ENCODE measurements around the gene DIPK1C.
A peak's percentile ranks its signal among the peaks of the same experiment; 100 is the strongest.

DIPK1C gene

DNA sequence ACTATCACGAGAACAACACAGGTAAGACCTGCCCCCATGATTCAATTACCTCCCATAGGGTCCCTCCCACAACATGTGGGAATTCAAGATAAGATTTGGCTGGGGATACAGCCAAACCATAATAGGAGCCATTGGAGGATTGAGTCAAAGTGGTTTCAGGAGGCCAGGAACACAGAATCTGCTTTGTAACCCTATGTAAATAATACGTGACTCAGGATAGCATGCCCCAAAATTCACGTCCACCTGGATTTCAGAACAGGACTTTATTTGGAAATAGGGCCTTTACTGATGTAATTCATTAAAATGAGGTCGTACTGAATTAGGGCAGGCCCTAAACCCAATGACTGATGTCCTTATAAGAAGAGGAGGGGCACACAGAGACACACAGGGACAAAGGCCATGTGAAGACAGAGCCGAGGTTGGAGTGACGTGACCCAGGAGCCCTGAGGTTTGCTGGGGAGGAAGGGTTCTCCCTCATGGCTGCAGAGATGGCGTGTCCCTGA lies 23.1 kb upstream of the DIPK1C start:
- no peak for DNase-seq

DNA sequence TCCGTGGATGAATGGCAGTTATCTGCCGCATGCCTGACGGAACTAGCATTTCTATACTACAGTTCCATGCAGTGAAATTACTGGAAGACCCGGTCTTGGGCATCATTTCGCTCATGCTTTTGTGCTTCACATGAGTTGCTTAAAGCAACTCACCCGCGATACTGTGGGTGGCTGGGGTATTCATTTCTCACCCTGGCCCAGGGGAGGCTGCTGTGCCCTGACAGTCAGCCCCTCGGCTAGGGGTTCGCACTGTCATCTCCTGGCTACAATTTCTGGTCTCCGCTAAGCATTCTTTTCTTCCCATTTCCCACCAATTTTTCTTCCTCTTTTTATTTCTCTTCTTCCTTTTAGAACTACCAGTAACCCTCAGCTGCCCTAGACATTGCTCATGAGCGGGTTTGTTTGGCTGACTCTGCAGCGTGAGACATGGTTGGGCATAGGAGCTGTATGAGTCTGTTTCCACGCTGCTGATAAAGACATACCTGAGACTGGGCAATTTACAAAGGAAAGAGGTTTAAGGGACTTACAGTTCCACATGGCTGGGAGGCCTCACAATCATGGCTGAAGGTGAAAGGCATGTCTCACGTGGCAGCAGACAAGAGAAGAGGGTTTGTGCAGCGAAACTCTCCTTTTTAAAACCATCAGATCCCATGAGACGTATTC lies 22.5 kb upstream of the DIPK1C start:
- no peak for DNase-seq

DNA sequence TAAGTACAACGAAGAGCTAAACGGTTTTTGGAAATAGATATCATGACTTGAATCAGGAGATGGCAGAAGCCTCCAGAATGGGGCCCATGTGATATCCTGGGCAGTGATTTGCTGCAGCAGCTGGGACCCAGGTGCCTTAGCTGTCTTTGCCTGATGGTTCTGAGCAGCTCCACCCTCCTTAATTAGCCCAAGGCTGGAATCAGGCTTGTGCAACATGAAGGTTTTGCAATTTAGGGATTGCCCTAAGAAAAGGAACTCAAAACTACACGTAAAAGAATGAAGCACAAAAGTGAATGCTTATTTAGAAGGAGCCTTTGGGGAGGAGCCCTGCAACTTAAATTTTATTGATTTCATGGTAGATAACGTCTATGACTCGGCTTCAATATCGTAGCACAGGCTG lies 21.8 kb upstream of the DIPK1C start:
- DNase-seq: no peak

DNA sequence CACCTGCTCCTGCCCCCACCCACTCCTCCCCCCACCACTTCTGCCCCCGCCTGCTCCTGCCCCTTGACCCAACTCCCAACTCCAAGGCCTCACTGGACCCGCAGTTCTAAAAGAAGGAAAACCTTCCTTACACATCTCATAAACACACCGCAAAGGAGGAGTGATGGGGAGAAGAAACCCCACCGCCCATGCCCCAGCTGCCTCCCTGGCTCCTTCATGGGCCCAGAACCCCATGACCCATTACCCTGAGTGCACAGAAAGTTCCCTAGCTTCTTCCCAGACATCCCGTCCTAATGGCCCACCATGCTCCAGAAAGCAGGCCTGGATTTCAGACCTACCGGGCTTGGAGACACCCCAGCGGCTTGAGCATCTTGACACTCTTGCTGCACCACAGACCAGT lies 21.2 kb upstream of the DIPK1C start:
- DNase-seq: no peak

DNA sequence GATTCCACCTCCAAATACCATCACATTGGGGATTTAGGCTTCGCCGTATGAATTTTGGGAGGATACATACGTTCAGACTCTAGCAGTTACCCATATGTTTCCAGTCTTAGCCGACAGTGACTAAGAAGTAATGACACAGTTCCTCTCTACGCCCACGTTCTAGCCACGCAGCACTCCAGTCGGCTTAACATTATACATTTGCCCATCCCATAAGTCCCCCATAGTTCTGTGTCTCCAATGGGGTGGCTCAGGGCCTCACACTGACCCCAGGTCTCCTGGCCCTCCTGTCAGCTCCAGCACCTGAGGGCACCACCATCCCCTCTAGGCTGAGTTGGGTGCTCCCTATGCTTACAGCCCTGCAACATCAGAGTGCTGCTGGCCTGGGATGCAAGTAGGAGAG lies 20.7 kb upstream of the DIPK1C start:
- no peak for DNase-seq

DNA sequence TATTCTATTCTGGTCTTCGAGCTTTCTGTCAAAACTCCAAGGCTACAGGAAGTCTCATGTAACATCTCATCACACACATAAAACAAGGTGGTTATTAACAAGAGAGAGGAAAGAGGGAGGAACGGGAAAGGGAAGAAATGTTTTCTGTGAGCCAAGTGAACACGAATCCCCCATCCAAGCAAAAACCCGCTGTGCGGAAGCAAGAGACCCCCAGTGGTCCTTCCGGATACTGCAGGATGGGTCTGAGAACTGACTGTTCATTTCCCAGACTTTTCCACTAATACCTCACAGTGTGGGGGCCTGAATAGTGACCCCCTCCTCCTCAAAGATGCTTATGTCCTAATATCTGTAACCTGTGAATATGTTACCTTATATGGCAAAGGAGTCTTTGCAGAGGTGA lies 19.0 kb upstream of the DIPK1C start:
- DNase-seq: peak; percentile 19

DNA sequence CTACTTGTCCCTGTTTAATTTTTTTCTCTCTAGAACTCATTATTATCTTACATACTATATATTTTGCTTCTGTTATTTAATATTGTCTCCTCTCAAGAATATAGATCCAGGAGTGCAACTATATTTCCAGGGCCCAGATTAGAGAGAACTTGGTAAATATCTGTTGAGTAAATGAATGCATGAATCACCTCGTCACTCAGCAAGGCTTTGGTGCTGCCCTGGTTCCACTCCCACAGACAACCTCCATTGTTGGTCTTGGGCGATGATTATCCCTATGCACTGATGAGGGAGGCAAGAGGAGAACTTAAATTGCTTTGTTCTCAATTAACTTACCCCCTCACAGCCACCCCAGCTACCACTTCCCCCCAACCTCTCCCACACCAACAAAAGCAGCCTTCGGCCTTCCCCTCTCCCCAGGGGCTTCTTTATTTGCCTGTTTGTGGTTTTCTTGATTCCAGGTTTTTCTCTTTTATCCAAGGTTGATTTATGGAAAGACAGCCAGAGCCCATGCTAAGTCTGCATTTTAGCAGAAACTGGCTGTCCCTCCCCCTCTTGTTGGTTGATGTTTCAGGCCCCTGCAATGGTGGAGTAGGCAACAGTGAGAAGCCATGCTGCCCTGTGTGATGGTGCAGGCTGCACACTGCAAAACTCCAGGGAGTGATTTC lies 17.0 kb upstream of the DIPK1C start:
- no peak for DNase-seq

DNA sequence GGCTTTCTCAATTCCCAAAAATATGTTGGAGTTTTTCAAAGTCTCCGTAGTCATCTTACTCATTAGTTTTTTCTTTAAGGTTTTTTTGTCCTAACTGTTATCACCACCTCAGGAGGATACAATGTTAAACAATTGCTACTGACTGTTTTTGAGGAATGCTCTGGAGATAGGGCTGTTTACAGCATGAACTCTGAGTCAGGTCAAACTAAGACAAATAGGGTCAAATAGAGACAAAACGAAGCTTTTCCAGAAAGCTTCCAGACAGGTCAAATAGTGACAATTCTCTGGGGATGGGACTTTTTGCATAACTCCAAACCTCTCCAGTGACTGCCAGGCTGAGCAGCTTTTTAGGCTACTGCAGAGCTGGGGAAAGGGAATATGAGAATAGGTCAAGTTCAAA lies 15.2 kb upstream of the DIPK1C start:
- DNase-seq: no peak

DNA sequence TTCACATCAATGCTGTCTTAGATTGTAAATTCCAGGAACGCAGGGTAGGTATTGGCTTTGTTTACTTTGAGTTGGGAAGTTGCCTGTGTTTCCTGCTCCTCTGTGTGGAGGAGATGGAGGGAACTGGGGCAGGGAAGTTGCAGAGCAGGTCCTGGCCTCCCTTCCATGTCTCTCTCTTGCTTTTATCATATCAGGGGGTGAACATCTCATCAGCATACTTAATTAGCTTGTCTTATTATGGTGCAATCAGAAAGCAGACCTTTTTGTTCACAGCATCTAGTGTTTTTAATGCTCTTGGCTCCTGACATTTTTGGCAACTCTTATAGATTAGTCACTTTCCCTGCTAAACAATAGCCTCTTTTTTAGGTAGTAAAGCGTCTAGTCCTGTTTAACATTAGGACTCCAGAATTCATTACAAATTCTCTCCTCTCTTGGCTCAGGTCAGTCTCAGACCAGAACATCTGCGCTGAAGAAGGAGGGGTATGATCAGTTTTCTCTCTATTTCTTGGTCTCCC lies 11.5 kb upstream of the DIPK1C start:
- DNase-seq: no peak

DNA sequence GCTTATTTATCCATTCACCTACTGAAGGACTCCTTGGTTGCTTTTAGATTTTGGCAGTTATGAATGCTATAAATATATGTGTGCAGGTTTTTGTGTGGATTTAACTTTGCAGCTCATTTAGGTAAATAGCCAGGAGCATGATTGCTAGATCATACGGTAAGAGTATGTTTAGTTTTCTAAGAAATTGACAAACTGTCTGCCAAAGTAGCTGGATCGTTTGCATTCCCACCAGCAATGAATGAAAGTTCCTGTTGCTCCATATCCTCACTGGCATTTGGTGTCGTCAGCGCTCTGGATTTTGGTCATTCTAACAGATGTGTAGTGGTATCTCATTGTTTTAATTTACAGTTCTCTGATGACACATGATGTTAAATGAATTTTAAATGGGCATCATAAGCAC lies 8.7 kb upstream of the DIPK1C start:
- DNase-seq: no peak

DNA sequence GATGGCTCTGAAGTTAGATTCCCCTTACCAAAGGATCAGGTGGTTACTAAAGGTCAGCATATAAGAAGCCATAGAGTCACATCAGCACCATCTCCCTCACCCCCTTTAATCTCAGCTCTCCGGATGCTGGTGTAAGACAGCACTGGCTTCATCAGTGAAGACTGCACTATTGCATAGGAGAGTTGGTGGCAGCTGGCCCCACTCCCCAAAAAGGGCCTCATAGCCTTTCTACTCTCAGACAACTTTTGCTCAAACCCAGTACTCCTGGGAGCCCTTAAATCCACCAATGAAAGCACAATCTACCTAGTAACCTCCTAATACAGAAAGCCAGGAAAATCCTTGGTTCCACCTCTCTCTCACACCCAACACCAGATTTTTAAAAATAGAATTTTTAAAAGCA lies 6.9 kb upstream of the DIPK1C start:
- DNase-seq: no peak

DNA sequence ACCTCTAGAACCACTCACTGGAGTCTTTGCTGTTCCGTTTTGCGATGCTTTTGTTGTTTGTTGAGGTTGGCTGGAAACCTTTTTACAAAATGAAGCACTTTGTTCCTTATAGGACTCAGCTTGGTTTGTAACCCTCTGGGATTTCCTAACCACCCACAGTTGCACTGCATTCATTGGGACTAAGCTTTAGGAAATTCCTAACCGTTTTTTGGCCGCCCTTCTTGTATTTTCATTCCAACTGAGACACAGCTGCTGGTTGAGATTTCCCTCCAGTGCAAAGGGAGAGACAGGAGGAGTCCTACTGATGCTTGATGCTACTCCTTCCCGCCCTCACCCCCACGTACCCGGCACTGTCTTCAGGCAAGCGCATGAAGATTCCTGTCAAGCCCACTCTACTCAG lies 6.1 kb upstream of the DIPK1C start:
- DNase-seq: no peak

DNA sequence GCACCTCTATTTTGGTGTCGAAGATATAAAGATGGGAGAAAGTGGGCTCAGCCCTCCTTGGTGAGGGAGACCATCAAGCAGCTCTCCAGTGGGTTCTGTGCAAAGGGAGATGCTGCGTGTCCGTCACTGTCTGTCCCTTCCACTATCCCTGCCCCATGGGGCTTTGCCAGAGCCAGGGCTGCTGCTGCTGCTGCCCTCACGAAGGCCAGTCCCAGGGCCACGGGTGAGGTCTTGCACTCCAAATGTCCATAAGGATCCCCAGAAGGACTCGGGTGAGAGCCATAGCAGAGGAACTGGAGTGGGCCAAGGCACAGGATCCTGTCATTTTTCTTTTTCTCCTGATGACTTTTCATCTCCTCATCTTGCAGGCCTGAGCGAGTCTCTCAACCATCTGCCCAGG lies 3.7 kb upstream of the DIPK1C start:
- DNase-seq: no peak

DNA sequence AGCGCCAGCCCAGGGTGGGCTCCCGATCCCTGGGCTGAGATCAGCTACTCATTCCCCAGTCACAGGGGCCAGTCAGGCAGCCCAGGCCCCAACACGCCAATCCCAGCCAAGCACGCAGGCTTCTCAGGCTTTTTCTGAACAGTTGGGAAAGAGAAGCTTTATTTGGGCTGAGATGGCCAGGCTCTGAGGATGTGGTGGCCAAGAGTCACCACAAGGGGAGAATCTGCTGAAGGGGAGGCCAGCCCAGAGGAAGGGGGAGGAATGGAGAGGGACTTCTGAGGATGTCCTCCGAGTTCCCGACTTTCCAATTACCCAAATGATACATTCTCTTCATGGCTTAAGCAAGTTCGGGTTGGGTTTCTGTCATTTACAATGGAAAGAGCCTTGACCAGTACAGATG lies 2.8 kb upstream of the DIPK1C start:
- DNase-seq: no peak

DNA sequence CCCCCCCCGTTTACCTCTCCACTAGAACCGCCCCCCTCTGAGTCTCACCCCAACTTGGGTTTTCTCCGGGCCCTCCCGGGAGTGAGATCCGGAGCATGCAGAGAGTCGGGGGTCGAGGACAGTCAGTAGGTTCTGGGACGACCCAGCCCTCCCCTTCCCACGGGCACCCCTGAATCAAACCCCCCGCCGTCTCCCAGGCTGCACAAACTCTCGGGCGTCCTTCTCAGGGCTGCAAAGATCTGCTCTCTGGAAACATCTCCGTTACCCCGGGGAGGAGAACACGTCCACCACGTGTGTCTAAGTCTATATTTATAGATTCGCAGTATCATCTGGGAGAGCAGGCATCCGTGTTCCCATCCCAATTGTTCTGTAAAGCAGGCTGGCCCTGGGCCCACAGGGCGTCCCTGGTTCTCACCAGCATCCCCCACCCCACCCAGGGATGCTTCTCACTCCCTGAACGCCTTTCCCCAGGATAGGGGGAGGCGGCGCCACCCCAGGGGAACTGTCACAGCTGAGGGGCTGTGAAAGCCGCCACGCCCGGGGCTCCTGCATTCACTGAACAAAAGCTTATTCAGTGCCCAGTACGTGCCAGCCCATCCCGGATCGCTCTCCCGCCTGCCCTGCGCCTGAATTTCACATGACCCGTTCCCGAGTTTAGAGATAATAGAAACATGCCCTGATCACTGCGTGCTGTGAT lies 765 bp upstream of the DIPK1C start:
- DNase-seq: no peak

DNA sequence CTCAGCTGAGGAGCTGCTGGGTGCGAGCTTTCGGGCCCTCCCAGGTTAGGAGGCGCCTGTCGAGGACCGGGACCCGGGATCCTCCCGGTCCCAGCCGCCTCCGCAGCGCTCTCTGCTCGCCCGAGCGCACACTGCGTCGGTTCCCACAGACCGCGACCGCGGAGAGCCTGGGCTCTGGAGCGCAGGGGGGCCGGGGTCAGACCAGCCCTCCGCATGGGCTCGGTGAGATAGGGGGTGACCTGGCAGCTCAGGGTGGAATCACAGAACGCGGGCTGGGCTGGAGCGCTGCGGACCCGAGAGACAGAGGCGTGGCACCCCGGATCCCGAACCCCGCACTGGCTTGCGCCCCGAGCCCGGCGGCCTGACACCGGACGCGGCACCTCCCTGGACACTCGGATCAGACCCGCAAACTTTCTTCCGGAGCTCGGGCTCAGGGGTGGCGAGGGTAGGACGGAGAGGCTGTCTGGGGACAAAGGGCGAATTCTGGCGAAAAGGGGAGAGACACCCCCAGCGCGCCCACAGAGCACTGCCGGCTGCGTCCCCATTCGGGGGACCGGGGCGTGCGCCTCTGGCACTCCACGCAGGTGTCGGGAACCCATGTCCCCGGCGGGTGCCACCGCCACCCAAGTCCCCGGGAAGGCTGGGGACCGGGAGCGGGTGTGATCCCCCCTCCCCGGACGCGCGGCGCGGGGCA lies 612 bp downstream of the DIPK1C start:
- DNase-seq: no peak

DNA sequence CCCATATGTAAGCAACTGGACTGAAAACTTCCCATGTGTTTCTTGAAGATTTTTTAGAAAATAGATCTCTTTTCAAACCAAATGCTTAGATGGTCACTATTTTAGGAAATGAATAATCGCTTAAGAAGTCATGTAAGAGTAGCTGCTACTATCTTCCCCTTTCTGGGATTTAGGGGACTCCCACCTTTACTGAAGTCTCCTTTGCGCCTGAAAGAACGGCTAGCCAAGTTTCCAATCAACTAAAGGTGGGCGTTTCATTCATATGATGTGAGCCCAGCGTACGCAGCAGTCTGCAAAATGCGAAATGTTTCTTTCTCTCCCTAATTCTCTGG lies 1.1 kb downstream of the DIPK1C start:
- no peak for DNase-seq

DNA sequence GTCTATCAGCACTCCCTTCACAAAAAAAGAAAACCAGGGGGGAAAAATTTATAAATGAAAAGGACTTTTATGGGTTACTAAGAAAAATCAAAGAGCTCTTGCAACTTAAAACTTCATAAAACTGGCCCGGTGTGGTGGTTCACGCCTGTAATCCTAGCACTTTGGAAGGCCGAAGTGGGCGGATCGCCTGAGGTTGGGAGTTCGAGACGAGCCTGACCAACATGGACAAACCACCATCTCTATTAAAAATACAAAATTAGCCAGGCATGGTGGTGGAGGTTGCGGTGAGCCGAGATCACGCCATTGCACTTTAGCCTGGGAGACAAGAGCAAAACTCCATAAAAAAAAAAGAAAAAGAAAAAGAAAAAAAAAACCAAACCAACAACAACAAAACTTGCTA lies 1.7 kb downstream of the DIPK1C start:
- DNase-seq: no peak

DNA sequence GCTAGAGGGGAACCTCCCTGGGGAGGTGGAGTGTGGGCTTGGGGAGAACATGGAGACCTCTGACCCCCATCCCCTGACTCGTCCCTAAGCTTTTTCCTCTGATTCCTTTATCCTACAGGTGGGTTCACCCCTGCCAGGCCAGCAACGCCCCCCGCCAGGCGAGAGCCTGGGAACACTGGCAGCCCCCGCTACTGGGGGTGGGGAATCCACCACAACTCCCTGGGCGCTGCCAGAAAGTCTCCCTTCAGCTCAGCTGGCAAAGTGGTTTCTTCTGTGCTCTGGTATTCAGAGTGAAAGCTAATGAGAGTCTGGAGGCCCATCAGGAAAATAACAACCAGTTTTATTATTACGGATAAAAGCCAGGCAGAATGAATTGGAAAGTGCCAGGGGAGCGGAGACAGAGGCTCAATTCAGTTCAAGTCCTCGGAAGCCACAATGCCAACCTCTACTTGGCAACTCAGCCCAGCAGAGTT lies 2.8 kb downstream of the DIPK1C start:
- no peak for DNase-seq

DNA sequence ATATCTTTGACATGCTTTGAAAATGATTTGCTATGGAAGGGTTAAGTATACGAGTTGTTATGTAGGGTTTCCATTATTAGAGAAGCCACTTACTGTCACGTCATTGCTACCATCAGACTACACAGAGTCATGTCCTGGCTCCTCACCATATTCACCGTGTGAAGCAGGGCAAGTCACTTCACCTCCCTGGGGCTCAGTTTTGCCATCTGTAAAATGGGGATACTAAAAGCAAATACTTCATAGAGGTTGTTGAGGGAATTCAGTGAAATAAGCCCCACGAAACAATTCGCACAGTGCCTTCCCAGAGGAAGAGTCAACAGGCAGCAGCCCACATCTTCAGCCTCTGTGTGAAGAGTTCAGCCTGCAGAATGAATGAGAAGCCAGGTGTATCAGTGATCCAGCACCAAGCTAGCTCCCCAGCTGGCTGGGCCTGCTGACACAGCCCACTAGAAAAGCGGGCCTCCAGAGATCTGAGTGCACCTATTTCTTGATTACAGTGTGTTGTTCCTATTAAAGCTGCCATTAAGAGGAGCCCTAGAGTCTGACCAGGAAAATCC lies 3.4 kb downstream of the DIPK1C start:
- no peak for DNase-seq

DNA sequence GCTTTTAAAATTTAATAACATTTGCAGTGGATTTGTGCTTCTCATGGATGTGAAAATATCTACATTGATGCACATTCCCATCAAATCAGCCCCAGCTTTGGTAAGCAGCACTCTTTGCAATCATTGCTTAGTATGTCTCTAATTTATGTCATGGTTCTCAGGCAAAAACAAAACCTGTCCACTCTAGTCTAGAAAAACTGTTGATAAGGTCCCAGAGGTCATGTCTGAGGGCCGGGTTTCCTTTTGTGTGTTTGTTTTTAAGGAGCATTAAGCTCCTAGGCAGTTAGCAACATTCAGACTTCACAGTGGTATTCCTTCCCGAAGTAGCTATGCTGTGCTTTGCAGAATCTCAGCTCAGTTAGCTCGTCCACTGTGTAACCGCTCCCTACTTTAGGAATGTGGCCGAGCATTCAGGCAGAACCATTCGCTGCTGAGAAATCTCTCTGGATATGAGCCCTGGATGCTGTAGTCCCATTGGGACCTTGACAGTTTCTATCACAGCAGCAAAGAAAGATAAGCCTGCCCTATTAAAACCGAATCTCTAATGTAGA lies 4.0 kb downstream of the DIPK1C start:
- no peak for DNase-seq

DNA sequence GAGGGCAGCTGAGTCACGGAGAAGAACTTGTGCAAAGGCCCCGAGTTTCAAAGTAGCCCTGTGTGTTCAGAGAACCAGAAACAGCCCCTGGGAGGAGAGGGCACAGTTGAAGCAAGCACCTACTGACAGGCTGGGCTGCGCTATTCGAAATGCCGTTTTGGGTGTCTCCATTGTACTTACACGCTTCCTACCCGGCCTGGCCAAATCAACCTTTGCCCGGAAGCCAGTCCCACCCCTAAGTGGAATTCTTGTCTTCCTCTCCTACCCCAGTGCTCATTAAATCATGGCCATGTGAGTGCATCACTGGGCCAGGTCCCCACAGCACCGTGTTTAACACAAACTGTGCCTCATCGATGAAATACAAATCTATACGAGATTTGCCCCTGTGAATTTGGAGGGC lies 6.0 kb downstream of the DIPK1C start:
- DNase-seq: no peak

DNA sequence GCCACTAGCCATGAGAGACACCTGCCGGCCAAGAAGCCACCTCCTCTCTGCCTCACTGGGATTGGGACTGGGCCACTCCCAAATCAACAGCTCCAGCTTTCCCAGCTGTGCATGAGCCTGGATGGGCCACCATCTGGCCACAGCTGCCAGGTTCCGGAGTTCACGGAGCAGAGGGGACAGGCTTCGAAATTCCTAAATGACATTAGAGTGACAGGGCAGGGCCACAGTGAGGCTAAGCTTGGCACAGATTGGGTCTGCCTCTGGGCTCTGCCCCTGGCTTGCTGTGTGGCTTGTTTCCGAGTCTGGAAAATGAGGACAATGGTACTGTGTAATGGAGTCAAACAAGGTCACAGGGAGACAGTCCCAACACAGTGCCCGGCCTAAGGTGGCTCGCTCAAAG lies 6.5 kb downstream of the DIPK1C start:
- no peak for DNase-seq

Data from fibroblast of skin of right biceps (primary cell).